Transverse colon (tissue), 4 donors: ENCODE measurements around the gene GSK3B.

Source experiments
- CTCF ChIP-seq, 5 experiments: fragments of 200-600 bp in 3 of 5; fragments of 450-650 bp in 2 of 5; sonication (generic) in 3 of 5; IDR thresholded peaks; 1 replicate in 2 of 5; 2 replicates in 3 of 5; pipeline ENCODE4 v1.5.1; 2016 to 2017; ENCODE audit warnings: antibody characterized with exemption in 5 of 5, inconsistent platforms in 3 of 5, mild to moderate bottlenecking in 2 of 5, moderate library complexity in 1 of 5
- EP300 ChIP-seq: sonication (generic); formaldehyde crosslinking; IDR thresholded peaks from one replicate; pipeline ENCODE4 v1.6.1; 2017; ENCODE audit warnings: antibody characterized with exemption, low read depth
- POLR2A ChIP-seq: fragments of 450-650 bp; IDR thresholded peaks from one replicate; pipeline ENCODE4 v1.6.1; 2016; ENCODE audit warnings: antibody characterized with exemption, mild to moderate bottlenecking, moderate library complexity
- POLR2AphosphoS5 ChIP-seq, 3 donors: sonication (generic); formaldehyde crosslinking; IDR thresholded peaks; one replicate each; pipeline ENCODE4 v1.6.1; 2016; ENCODE audit warnings: antibody characterized with exemption in 3 of 3

DNA sequence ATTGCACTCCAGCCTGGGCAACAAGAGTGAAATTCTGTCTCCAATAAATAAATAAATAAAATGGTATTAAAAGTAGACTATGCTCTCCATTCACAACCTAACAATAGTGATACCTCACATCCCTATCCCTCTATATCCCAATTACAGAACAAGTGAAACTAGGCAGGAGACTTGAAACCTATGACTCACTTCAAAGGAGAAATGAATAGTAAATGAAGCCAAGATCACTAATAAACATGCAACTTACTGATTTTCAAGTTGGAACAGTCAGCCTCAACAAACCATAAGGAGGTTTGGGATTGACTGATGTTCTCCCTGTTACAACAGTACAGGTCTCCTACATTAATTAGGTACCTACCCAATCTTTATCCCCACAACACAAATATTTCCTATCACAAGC is 103.4 kb downstream of the GSK3B start:
- TF ChIP-seq CTCF (IDR thresholded peaks at IDR 0.05) (no peak), POLR2A (no peak), POLR2AphosphoS5 (IDR thresholded peaks at IDR 0.05) (no peak), EP300 (no peak)
